Activated CD4-positive, alpha-beta T cell treated with anti-CD3 and anti-CD28 coated beads for 4 hours (primary cell): ENCODE data around the gene CHERP.
A peak's percentile ranks its signal among the peaks of the same experiment; 100 is the strongest.
"Not testable (repeated sequence)": the region's sequence is repeated elsewhere in the genome, so short reads cannot be mapped to it uniquely, and the experiment has no call there.

Source experiments
- DNase-seq, 2 donors: peaks; one replicate each; pipeline ENCODE4 v3.0.0-alpha.2; 2020

The CHERP gene

GRCh38 chr19:16519230-16519687 lies 23.0 kb downstream of the CHERP start:
- no peak for DNase-seq

GRCh38 chr19:16518483-16519229 lies 23.6 kb downstream of the CHERP start:
- DNase-seq: no peak

DNA sequence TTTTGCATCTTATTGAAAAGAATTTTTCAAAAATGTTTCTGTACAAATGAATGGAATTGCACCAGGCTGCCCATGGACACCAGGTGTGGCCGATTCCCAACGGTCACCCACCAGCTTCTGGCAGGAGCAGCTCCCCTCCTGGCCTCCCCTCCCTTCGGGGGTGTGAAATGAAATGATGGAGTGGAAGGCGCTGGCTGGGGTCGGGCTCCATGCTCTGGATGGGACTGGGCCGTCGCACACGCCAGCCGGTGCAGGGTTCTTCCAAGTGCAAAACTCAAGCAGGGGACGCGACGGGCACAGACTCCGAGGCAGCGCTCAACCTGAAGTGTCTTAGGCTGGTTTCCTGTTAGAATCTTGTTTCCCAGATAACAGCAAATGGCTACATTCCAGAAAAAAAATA lies 24.2 kb downstream of the CHERP start:
- no peak for DNase-seq

GRCh38 chr19:16516923-16517610 lies 25.2 kb downstream of the CHERP start:
- no peak for DNase-seq

- DNase-seq: no peak
These were observed 25.9 kb downstream of the CHERP start for GRCh38 chr19:16516381-16516780.

DNA sequence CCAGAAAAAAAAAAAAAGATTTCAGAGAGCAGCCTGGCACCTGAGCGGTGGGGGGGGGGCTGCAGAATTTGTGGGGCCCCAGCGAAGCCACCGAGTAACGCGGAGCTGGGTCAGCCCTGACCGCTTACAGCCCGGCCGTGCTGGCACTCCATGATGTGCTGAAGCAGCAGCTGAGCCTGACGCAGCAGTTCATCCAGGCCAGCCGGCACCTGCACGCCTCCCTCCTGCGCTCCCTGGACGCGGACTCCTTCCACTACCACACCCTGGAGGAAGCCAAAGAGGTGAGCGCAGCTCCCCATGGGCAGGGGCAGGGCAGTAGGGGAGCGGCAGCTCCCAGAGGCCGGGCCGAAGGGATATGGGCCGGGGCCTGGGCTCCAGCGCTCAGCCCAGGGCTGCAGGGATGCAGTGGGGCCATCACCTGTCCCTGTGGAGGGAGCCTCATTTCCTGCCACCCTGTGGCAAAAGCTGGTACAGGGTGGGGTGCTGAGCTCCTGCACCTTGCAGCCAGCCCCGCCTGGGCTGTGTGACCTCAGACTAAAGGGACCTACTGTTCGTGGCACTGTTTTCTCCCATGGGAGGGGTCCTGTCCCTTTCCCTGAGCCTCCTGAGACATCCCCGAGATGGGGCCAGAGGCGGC lies 27.7 kb downstream of the CHERP start:
- DNase-seq: no peak

DNA sequence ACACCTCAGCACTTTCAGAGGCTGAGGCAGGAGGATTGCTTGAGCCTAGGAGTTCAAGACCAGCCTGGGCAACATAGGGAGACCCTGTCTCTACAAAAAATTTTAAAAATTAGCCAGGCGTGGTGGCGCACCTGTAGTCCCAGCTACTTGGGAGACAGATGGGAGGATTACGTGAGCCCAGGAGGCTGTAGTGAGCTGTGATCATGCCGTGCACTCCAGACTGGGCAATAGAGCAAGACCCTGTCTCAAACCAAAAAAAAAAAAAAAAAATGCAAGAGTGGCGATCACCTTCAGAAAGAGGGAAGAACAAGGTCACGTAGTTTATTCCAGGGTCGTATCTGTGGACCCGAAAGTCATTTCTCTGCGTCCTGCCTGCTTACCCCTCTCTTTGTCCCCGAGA lies 29.6 kb downstream of the CHERP start:
- DNase-seq: not testable (repeated sequence)

DNA sequence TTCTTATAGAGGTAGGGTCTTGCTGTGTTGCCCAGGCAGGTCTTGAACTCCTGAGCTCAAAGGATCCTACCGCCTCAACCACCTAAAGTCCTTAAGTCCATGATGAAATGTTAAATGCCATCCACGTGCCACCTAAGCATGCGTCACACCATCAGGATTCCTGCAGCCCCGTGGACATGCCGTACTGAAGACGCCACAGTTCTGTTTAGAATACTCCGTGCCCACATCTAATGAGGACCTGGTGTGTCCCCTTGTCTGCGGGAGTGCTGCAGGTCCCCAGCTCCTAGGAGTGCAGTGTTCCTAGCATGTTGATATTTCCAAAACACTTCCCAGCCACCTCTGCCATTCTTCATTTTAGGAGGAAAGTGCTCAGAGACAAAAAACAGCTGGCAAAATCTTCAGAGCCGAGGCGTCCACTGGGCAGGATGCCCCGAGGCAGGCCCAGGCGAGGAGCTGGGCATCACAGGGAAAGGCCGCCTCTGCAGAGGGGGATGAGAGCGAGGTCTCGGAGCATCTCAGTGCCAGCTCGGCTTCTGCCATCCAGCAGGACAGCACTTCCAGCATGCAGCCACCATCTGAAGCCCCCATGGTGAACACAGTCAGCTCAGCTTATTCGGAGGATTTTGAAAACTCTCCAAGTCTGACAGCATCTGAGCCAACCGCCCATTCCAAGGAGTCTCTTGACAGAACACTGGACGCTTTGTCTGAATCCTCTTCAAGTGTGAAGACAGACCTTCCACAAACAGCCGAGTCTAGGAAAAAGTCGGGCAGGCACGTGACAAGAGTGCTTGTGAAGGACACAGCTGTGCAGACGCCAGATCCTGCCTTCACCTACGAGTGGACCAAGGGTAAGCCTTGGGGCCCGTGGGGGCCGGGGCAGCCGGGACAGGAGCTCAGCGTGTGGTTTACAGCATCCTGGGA lies 32.8 kb downstream of the CHERP start:
- no peak for DNase-seq

- DNase-seq: no peak
These were observed 33.7 kb downstream of the CHERP start for GRCh38 chr19:16508546-16508945.

DNA sequence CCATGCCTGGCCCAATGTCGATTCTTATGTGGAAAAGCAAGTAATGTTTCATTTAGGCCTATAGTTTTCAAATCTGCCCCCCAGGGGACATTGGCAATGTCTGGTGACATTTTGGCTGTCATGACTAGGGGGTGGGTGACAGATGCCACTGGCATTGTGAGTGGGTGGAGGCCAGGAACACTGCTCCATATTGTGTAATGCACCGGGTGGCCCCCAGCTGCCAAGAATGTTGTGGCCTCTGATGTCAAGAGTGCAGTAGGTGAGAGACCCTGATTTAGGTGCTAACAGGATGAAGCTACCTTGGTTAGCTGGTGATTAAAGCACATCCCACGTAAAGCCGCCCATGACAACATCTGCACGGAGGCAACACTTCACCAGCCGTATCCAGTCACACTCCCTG lies 35.3 kb downstream of the CHERP start:
- no peak for DNase-seq

- DNase-seq: not testable (repeated sequence)
These were observed 36.1 kb downstream of the CHERP start for GRCh38 chr19:16506161-16506560.

DNA sequence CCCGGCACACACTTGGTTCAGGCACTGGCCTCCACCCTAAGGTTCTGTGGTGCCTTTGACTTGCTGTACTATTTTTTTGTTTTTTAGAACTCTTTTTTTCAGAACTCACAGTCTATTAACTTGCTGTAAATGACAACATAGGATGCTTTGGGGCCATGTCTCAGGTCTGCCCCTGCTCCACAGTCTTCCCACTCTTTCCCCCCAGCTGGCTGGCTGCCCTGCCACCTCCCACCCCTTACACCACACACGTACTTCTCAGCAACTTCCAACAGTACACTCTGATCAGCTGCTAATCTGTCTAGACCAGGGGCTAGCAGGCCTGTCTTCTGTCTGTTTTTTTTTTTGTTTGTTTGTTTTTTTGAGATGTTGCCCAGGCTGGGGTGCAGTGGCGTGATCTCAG lies 38.0 kb downstream of the CHERP start:
- DNase-seq: no peak

DNA sequence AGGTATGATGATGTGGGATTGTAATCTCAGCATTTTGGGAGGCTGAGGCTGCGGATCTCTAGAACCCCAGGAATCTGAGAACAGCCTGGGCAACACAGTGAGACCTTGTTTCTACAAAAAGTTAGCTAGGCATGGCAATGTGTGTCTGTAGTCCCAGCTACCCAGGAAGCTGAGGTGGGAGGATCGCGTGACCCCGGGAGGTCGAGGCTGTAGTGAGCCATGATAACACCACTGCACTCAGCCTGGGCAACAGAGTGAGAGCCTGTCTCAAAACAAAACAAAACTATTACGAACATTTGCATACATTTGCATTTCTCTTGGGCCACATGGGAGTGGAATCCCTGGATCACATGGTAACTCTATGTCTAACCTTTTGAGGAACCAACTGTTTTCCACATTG lies 44.4 kb downstream of the CHERP start:
- no peak for DNase-seq

DNA sequence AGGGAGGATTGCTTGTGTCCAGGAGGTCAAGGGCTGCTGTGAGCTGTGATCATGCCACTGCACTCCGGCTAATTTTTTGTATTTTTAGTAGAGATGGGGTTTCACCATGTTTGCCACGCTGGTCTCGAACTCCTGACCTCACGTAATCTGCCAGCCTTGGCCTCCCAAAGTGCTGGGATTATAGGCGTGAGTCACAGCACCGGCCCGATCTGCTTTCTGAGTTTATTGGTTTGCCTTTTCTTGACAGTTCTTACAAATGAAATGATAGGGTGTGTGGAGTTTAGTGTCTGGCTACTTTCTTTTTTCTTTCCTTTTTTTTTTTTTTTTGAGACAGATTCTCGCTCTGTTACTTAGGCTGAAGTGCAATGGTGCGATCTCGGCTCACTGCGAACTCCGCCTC lies 45.2 kb downstream of the CHERP start:
- no peak for DNase-seq

- no peak for DNase-seq
These were observed 45.6 kb downstream of the CHERP start for GRCh38 chr19:16496613-16496983.

DNA sequence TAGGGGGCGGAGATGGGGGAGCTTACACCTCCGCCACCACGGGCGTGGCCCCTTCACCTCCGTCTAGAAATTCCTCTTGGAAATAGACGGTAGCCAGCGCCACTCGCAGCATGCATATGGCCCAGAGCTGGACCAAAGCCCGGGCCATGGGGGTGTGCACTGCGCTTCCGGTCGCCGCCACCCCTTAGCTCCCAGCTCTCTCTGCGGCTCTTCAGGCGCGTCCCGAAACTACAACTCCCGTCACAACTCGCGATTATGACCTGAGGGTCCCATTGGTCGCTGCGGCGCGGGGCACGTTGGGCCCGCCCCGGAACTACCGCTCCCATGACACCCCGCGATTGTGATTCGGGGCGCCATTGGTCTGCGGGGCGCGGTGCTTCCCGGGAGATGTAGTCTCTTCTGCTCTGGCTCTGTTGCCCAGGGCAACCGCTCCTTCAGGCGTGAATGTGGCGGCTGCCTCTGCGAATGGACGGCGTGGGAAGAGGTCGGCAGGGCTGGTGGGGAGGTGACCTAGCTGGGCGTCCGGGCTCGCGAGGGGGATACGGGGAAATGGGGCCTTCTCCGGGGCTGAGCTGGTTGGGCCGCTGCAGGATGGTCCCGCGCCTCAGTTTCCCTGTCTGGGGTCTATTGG lies 46.1 kb downstream of the CHERP start, which contains the start of the genes C19orf44 and CALR3:
TSS of gene C19orf44 (plus strand) at position 413 of the 631 bp plus-strand sequence. CDS start 4,399 bp downstream, outside the sequence.
TSS of gene CALR3 (minus strand) at position 186 of the 631 bp plus-strand sequence. CDS start at position 148, 38 bp downstream.
- peak; percentile 95 to 96 for DNase-seq

- not testable (repeated sequence) for DNase-seq
These were observed 55.8 kb downstream of the CHERP start for GRCh38 chr19:16486476-16486875.

DNA sequence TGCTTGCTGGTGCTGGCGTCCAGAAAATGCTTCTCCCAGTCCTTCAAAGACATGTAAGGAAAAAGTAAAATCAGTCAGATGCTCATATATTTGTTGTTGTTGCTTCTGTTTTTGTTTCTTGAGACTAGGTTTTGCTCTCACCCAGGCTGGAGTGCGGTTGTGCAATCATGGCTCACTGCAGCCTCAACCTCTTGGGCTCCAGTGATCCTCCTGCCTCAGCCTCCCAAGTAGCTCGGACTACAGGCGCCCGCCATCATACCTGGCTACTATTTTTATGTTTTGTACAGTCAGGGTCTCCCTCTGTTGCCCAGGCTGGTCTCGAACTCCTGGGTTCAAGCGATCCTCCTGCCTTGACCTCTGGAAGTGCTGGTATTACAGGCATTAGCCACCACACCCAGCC lies 59.5 kb downstream of the CHERP start:
- DNase-seq: no peak

GRCh38 chr19:16477311-16477710 lies 64.9 kb downstream of the CHERP start:
- DNase-seq: no peak

DNA sequence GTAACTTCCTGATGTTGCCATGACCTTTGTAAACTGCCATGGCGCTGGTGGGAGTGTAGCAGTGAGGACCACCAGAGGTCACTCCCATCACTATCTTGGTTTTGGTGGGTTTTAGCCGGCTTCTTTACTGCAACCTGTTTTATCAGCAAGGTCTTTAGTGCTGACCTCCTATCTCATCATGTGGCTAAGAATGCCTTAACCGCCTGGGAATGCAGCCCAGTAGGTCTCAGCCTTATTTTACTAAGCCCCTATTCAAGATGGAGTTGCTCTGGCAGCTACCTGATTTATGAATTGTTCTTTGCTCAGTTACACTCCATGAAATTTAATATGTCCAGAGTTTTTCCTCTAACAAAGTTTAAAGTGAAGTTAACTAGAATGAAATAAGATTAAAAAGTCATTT lies 65.8 kb downstream of the CHERP start:
- DNase-seq: no peak

- DNase-seq: no peak
These were observed 68.3 kb downstream of the CHERP start for GRCh38 chr19:16473875-16474392.

- no peak for DNase-seq
These were observed 69.2 kb downstream of the CHERP start for GRCh38 chr19:16472992-16473391.
